Measurements from ENCODE around the gene KANSL1. TPM values are rescaled to one million over a fixed set of nuclear protein-coding genes. Genes with fewer than 3 reads are reported as not detected.

Gene KANSL1
- polyA plus RNA-seq, 3 donors: 3.1 to 31.9 (median 4.6) TPM

DNA sequence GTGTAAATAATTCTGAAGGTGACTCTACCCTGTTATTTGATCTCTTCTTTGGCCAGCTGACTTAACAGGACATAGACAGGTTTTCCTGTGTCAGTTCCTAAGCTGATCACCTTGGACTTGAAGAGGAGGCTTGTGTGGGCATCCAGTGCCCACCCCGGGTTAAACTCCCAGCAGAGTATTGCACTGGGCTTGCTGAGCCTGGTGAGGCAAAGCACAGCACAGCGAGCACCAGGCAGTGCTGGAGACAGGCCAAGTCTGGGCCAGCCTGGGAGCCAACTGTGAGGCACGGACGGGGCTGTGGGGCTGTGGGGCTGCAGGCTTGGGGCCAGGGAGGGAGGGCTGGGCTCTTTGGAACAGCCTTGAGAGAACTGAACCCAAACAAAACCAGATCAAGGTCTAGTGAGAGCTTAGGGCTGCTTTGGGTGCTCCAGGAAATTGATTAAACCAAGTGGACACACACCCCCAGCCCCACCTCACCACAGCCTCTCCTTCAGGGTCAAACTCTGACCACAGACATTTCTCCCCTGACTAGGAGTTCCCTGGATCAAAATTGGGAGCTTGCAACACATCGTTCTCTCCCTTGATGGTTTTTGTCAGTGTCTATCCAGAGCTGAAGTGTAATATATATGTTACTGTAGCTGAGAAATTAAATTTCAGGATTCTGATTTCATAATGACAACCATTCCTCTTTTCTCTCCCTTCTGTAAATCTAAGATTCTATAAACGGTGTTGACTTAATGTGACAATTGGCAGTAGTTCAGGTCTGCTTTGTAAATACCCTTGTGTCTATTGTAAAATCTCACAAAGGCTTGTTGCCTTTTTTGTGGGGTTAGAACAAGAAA is 189.1 kb downstream of the KANSL1 start:
- no peak overlapping the region for H3K27ac ChIP-seq (ENCODE audit: low read depth in 1 of 2, low read length in 2 of 2)
- intact Hi-C loops (cut with micrococcal nuclease): loop anchor here (2.0 kb wide), 2 partner anchors 205 to 207 kb away; no protein-coding TSS in a partner anchor
- H3K27me3 ChIP-seq (ENCODE audit: control insufficient read depth in 2 of 2, insufficient read depth in 2 of 2, low read length in 2 of 2): no peaks in the 10 kb centered on the region
- WGBS (ENCODE audit: insufficient coverage): 51% methylated on average over 4 of the region's 6 CpGs
- H3K79me2 ChIP-seq (ENCODE audit: insufficient read depth, low read length): no peaks in the 10 kb centered on the region
- no peak overlapping the region for H3K27ac Mint-ChIP-seq
- H3K4me3 ChIP-seq (replicated peaks in 1 of 3; ENCODE audit: low read depth in 2 of 3, low read length in 3 of 3): no peak overlapping the region
- TF ChIP-seq CTCF (IDR thresholded peaks at IDR 0.05): no peak
- H3K9ac ChIP-seq (ENCODE audit: insufficient read depth, low read length, poor library complexity, severe bottlenecking): no peak overlapping the region
- H3K4me1 Mint-ChIP-seq: no peaks in the 10 kb centered on the region
- no peaks in the 10 kb centered on the region for H4K20me1 ChIP-seq (ENCODE audit: insufficient read depth, low read length)
- no peaks in the 10 kb centered on the region for H3K9me3 ChIP-seq (replicated peaks in 1 of 2; ENCODE audit: control insufficient read depth in 1 of 2, insufficient read depth in 1 of 2, low read length in 2 of 2)
- H3K27me3 Mint-ChIP-seq (ENCODE audit: low read depth in 3 of 3): peaks cover 3 to 10% (median 7%) of the 10 kb centered on the region in 3 donors
- no peaks in the 10 kb centered on the region for H3K36me3 Mint-ChIP-seq
- no peaks in the 10 kb centered on the region for H3K9me3 Mint-ChIP-seq
- H3K4me2 ChIP-seq (replicated peaks; ENCODE audit: extremely low read depth, low read length, poor library complexity, severe bottlenecking): no peak overlapping the region
- H3K4me1 ChIP-seq (ENCODE audit: control insufficient read depth in 1 of 2, insufficient read depth in 2 of 2, low read length in 2 of 2): no peaks in the 10 kb centered on the region
- no peak for DNase-seq
- H2AFZ ChIP-seq (ENCODE audit: insufficient read depth, low read depth, low read length, poor library complexity, severe bottlenecking): no peak overlapping the region
- no peaks in the 10 kb centered on the region for H3K36me3 ChIP-seq (replicated peaks in 1 of 2; ENCODE audit: control insufficient read depth in 1 of 2, insufficient read depth in 2 of 2, low read length in 2 of 2)
- H3K4me3 Mint-ChIP-seq: no peak overlapping the region

GRCh38 chr17:46002973-46003316 is 190.3 kb downstream of the KANSL1 start:
- no peak overlapping the region for H3K27ac Mint-ChIP-seq
- no peak overlapping the region for H3K4me3 ChIP-seq (replicated peaks in 1 of 3; ENCODE audit: low read depth in 2 of 3, low read length in 3 of 3)
- H3K4me1 Mint-ChIP-seq: no peaks in the 10 kb centered on the region
- H3K79me2 ChIP-seq (ENCODE audit: insufficient read depth, low read length): no peaks in the 10 kb centered on the region
- no peak for DNase-seq
- H3K36me3 ChIP-seq (replicated peaks in 1 of 2; ENCODE audit: control insufficient read depth in 1 of 2, insufficient read depth in 2 of 2, low read length in 2 of 2): no peaks in the 10 kb centered on the region
- no peaks in the 10 kb centered on the region for H3K27me3 ChIP-seq (ENCODE audit: control insufficient read depth in 2 of 2, insufficient read depth in 2 of 2, low read length in 2 of 2)
- peaks cover 2 to 5% (median 4%) of the 10 kb centered on the region in 3 donors for H3K27me3 Mint-ChIP-seq (ENCODE audit: low read depth in 3 of 3)
- no peaks in the 10 kb centered on the region for H4K20me1 ChIP-seq (ENCODE audit: insufficient read depth, low read length)
- no peaks in the 10 kb centered on the region for H3K9me3 ChIP-seq (replicated peaks in 1 of 2; ENCODE audit: control insufficient read depth in 1 of 2, insufficient read depth in 1 of 2, low read length in 2 of 2)
- intact Hi-C loops (cut with micrococcal nuclease): loop anchor here (2.0 kb wide), 2 partner anchors 206 to 208 kb away; no protein-coding TSS in a partner anchor
- H3K9ac ChIP-seq (ENCODE audit: insufficient read depth, low read length, poor library complexity, severe bottlenecking): no peak overlapping the region
- no peaks in the 10 kb centered on the region for H3K9me3 Mint-ChIP-seq
- H3K4me2 ChIP-seq (replicated peaks; ENCODE audit: extremely low read depth, low read length, poor library complexity, severe bottlenecking): no peak overlapping the region
- no peak overlapping the region for H3K4me3 Mint-ChIP-seq
- H3K4me1 ChIP-seq (ENCODE audit: control insufficient read depth in 1 of 2, insufficient read depth in 2 of 2, low read length in 2 of 2): no peaks in the 10 kb centered on the region
- no peak overlapping the region for H2AFZ ChIP-seq (ENCODE audit: insufficient read depth, low read depth, low read length, poor library complexity, severe bottlenecking)
- no peak overlapping the region for H3K27ac ChIP-seq (ENCODE audit: low read depth in 1 of 2, low read length in 2 of 2)
- no CpG with 5 or more reads among the region's 7 CpGs for WGBS (ENCODE audit: insufficient coverage)
- TF ChIP-seq CTCF (IDR thresholded peaks at IDR 0.05): no peak
- no peaks in the 10 kb centered on the region for H3K36me3 Mint-ChIP-seq

Data from CD14-positive monocyte (primary cell).